ENCODE results near the gene MEF2B.

The MEF2B gene

GRCh38 chr19:19170053-19170872 lies at the start of gene MEF2B:
Gene MEF2B, minus strand, starts transcription at chr19:19170263. Its CDS starts 19,528 bp downstream, at chr19:19150735.
- peak; percentile 17 for DNase-seq

- no peak for DNase-seq
Measured at GRCh38 chr19:19218911-19219310, 48.8 kb upstream of the MEF2B start.

- DNase-seq = peak; percentile 5
Measured at GRCh38 chr19:19217099-19217498, 47.0 kb upstream of the MEF2B start.

GRCh38 chr19:19215792-19216191 lies 45.7 kb upstream of the MEF2B start:
- no peak for DNase-seq

- peak; percentile 2 for DNase-seq
Measured at GRCh38 chr19:19214892-19215291, 44.8 kb upstream of the MEF2B start.

- DNase-seq = no peak
Measured at GRCh38 chr19:19214159-19214490, 44.1 kb upstream of the MEF2B start.

- no peak for DNase-seq
Measured at GRCh38 chr19:19213426-19214158, 43.5 kb upstream of the MEF2B start.

GRCh38 chr19:19212916-19213315 lies 42.9 kb upstream of the MEF2B start:
- DNase-seq = no peak

- no peak for DNase-seq
Measured at GRCh38 chr19:19211499-19212420, 41.7 kb upstream of the MEF2B start, which contains the start of gene NCAN. Gene NCAN, plus strand, starts transcription at chr19:19211958. Its CDS starts 4,996 bp downstream, at chr19:19216954.

GRCh38 chr19:19209372-19209771 lies 39.3 kb upstream of the MEF2B start:
- no peak for DNase-seq

GRCh38 chr19:19207637-19208572 lies 37.8 kb upstream of the MEF2B start:
- DNase-seq = no peak

GRCh38 chr19:19206938-19207337 lies 36.9 kb upstream of the MEF2B start:
- no peak for DNase-seq

GRCh38 chr19:19205416-19206410 lies 35.6 kb upstream of the MEF2B start:
- DNase-seq = no peak

- no peak for DNase-seq
Measured at GRCh38 chr19:19204181-19204580, 34.1 kb upstream of the MEF2B start.

GRCh38 chr19:19203012-19203856 lies 33.2 kb upstream of the MEF2B start, which contains the start of gene NR2C2AP:
Gene NR2C2AP, minus strand, starts transcription at chr19:19203414. Its CDS starts 354 bp downstream, at chr19:19203060.
- peak; percentile 83 for DNase-seq

GRCh38 chr19:19202707-19203011 lies 32.6 kb upstream of the MEF2B start:
- no peak for DNase-seq

- no peak for DNase-seq
Measured at GRCh38 chr19:19201697-19202630, 31.9 kb upstream of the MEF2B start.

GRCh38 chr19:19193926-19194325 lies 23.9 kb upstream of the MEF2B start:
- no peak for DNase-seq
